Stimulated activated CD4-positive, alpha-beta T cell treated with anti-CD3 and anti-CD28 coated beads, Interleukin-4, amount 100 ng/mL, for 24 hours (primary cell): Measurements from ENCODE around the gene MRNIP.
"Not testable (repeated sequence)": the region's sequence is repeated elsewhere in the genome, so short reads cannot be mapped to it uniquely, and the experiment has no call there.

Source experiments
- DNase-seq: peaks from one replicate; pipeline ENCODE4 v3.0.0-alpha.2; 2020

Gene MRNIP

DNA sequence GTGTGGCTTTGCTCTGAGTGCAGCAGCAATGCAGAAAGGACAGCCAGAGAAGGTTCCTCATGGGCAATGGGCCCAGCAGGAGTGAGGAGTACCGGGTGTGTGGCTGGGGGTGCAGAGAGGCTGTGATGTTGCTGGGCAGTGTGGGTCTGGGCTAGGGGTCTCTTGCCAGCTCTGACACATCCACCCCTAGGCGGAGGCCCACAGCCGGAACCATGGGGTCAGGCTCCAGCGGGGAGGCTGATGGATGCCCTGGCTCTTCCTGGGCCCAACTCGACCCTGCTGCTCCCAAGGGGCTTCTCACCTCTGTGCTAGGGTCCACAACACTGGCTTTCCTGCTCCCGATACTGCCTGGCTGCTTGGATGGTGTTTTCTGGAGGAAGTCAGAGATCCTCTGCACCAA lies 29.2 kb upstream of the MRNIP start:
- DNase-seq: no peak

DNA sequence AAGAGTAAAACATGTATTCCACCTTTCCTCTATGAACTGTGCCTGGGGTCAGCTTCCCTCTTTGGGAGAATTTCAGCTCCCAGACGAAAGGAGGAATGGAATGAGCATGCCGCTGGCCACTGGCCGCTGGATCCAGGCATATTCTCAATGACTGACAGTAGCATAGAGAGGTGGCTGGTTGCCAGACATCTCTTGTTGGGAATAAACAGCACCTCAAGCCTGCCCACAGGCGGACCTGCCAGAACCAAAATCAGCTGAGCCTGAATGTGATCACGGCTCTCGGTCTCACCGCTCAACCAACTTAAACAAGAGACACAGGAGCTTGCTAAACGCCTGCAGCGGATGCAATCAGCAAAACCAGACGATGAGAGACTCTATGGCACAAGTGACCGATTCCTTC lies 28.5 kb upstream of the MRNIP start:
- DNase-seq: no peak

GRCh38 chr5:179886190-179886911 lies 27.7 kb upstream of the MRNIP start:
- no peak for DNase-seq

- no peak for DNase-seq
Observed at GRCh38 chr5:179885491-179886090, 27.0 kb upstream of the MRNIP start.

- no peak for DNase-seq
Observed at GRCh38 chr5:179883163-179883562, 24.5 kb upstream of the MRNIP start.

GRCh38 chr5:179882338-179882737 lies 23.7 kb upstream of the MRNIP start:
- DNase-seq: no peak

- DNase-seq: no peak
Observed at GRCh38 chr5:179880848-179881590, 22.4 kb upstream of the MRNIP start.

DNA sequence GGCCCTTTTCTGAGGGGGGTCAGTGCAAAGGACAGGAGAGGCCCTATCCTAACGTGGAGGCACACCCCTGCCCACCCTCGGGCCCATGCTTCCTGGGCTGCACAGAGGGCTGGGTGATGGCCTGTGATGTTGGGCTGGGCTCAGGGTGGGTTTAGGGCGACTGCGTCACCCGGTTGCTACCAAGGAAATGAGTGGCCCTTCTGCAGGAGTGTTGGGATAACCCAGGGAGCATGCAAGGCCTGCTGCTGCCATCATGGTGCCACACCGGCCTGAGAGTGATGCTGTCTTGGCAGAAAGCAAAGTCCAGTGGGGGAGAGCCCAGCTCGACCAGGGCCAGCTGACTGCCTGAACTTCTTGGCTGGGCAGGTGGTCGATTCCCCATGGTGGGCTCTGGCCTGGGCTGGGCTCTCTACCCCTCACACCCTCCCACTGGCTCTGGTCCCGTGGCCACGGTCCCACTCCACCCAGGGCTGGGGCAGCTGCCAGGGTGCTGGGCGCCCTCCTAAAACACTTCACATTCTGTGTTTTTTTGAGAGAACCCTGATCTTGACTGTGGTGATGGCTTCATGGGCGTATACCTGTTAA lies 21.5 kb upstream of the MRNIP start:
- no peak for DNase-seq

DNA sequence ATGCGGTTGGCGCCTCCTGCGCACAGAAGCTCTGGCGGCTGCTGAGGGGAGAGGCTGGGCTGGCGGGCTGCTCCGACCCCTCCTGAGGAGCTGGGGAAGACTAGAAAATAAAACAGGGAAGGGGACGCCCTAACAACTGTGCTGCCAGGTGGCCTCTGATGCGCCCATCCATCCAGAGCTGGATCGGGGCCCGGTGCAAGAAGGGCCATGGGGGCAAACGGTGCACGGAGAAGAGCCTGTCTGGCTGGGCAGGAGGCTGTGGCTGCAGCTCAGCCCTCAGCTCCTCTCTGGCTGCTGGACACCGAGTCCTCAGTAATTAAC lies 21.0 kb upstream of the MRNIP start:
- no peak for DNase-seq

GRCh38 chr5:179879003-179879689 lies 20.5 kb upstream of the MRNIP start:
- no peak for DNase-seq

- DNase-seq: no peak
Observed at GRCh38 chr5:179878222-179879002, 19.8 kb upstream of the MRNIP start.

GRCh38 chr5:179876610-179876952 lies 18.0 kb upstream of the MRNIP start:
- DNase-seq: no peak

- DNase-seq: no peak
Observed at GRCh38 chr5:179875741-179876609, 17.4 kb upstream of the MRNIP start.

DNA sequence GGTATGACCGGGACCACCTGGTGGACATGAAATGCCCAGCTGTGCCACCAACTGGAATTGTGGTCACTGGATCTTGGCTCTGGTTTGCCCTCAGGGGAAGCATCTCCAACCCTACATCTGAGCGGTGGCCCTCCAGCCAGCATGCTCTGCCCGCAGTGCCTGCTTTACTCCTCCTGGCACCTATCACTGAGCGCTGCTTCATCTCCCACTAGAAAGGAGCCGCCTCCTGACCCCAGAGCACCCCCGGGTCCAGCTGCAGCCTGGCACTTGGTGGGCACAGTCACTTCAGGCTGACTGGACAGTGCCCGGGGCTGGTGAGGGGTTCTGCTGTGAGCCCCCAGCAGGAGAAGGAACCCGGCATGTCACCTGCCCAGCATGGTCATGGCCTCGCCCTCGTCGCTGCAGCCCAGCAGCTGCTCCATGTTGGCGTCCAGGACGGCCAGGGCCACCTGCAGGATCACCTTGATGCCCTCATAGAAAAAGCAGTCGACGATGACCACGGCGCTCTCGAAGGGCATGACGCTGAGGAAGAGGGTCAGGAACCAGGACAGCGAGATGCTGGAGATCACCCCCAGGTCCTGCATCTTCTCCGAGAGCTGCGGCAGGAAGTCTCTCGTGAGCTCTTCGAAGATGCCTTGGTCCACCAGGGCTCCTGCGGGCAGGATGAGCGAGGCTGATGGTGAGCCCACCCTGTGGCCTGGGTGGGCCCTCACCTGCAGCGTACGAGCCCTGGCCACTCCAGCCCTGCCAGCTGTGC lies 16.1 kb upstream of the MRNIP start:
- no peak for DNase-seq

DNA sequence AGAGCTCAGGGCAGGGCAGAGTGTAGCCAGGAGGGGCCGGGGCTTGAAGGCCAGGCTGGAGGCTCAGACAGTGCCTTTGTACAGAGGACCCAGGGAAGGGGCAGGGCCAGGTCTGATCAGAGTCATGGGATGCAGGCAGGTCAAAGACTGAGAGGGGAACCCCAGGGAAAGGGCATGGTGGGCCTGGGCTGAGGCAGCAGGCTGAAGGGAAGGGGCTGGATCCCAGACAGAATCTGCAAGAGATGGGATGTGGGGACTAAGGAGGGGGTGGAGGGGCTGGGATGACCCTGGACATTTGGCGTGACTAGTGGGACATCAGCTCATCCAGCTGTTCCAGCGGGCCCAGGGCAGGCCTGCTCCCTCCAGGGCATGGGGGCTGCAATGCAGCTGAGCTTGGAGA lies 15.5 kb upstream of the MRNIP start:
- no peak for DNase-seq

DNA sequence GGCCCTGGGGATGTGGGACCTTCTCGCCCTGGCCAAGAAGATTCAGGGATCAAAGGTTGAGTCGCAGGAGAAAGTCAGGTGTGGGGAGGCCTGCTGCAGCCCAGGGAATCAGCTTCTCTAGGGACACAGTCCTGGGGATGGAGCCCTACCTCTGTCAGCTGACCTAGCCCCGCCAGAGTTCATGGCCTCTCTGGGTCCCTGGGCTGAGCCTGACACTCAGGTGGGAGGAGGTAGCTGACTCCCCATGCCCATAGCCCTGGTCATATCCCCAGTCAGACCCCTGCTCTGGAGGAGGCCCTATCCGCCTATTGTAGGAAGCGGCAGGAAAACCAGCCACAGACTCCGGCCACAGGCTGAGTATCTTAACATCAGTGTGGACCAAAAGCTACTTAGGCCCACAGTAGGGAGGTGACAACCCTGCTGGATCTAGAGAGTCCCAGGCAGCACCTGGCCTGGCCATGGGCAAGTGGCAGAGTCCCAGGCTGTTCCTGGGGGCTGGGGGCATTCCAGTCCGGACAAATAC lies 15.0 kb upstream of the MRNIP start:
- no peak for DNase-seq

GRCh38 chr5:179872828-179873575 lies 14.4 kb upstream of the MRNIP start:
- DNase-seq: no peak

- DNase-seq: no peak
Observed at GRCh38 chr5:179872055-179872827, 13.6 kb upstream of the MRNIP start.

DNA sequence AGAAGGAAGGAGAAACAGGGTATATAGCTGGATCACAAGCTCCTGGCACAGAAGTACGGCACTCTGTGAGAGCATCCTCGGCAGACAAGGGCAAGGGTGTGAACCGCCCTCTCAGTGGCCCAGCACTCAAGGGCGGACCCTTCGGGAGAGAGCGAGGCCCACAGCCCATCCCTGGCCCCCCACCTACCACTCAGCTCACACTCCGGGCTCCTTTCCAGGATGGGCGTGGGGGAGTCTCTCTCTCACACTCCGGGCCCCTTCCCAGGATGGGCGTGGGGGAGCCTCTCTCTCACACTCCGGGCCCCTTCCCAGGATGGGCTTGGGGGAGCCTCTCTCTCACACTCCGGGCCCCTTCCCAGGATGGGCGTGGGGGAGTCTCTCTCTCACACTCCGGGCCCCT lies 12.9 kb upstream of the MRNIP start:
- not testable (repeated sequence) for DNase-seq
